HEK293 (cell line): Measurements from ENCODE around the gene EIF2B5.

ENCODE experiments used
- CTCF ChIA-PET: fragments of 350-600 bp; formaldehyde crosslinking; extraction: SDS; loops from one replicate; lab custom pipeline; 2021; ENCODE audit warnings: antibody characterized with exemption; lab: Yijun Ruan, JAX
- POLR2A ChIA-PET: fragments of 300-600 bp; formaldehyde crosslinking; extraction: SDS; loops from one replicate; lab custom pipeline; 2020; ENCODE audit warnings: antibody characterized with exemption, inconsistent platforms; lab: Yijun Ruan, JAX
- H3K27ac ChIP-seq: fragments of 200-500 bp; sonication (Bioruptor generic); 2 replicates; pipeline ENCODE4 v1.5.1; 2014; ENCODE audit warnings: low read depth, low read length, control low read depth, inconsistent platforms; ENCODE audit errors: extremely low read depth
- H3K36me3 ChIP-seq, 2 experiments: fragments of 200-500 bp in 1 of 2; sonication (Bioruptor generic) in 1 of 2; 1 replicate in 1 of 2; 2 replicates in 1 of 2; pipeline ENCODE4 v1.5.1; 2014 to 2017; ENCODE audit warnings: inconsistent platforms in 2 of 2, low read length in 2 of 2; ENCODE audit not compliant: control insufficient read depth in 2 of 2, insufficient read depth in 1 of 2
- H3K4me1 ChIP-seq: fragments of 200-500 bp; sonication (Bioruptor generic); 2 replicates; pipeline ENCODE4 v1.5.1; 2014; ENCODE audit warnings: mild to moderate bottlenecking, low read length, inconsistent platforms; ENCODE audit not compliant: control insufficient read depth, insufficient read depth
- H3K4me3 ChIP-seq: 2 replicates; pipeline ENCODE4 v1.5.1; 2011; ENCODE audit warnings: low read depth, mild to moderate bottlenecking, control low read depth, low read length, moderate library complexity
- H3K9me3 ChIP-seq: fragments of 200-500 bp; sonication (Bioruptor generic); 2 replicates; pipeline ENCODE4 v1.5.1; 2014; ENCODE audit warnings: low read depth, low read length, inconsistent platforms; ENCODE audit not compliant: control insufficient read depth, insufficient read depth
- CTCF ChIP-seq: fragments of 450-650 bp; formaldehyde crosslinking; IDR thresholded peaks from 2 replicates; pipeline ENCODE4 v1.5.1; 2016; ENCODE audit warnings: missing biosample characterization, missing genetic modification characterization
- IKZF3 ChIP-seq: fragments of 450-650 bp; IDR thresholded peaks from 2 replicates; pipeline ENCODE4 v1.5.0; 2018; ENCODE audit warnings: missing biosample characterization, mild to moderate bottlenecking, missing genetic modification characterization, moderate library complexity
- KLF8 ChIP-seq: fragments of 450-650 bp; formaldehyde crosslinking; IDR thresholded peaks from 2 replicates; pipeline ENCODE4 v1.5.1; 2016; ENCODE audit warnings: missing biosample characterization, missing genetic modification characterization
- PRDM1 ChIP-seq: fragments of 450-650 bp; formaldehyde crosslinking; IDR thresholded peaks from 2 replicates; pipeline ENCODE4; 2016; ENCODE audit warnings: missing biosample characterization, missing genetic modification characterization
- PRDM10 ChIP-seq: fragments of 450-650 bp; formaldehyde crosslinking; IDR thresholded peaks from 2 replicates; pipeline ENCODE4 v1.5.1; 2016; ENCODE audit warnings: missing biosample characterization, missing genetic modification characterization
- REST ChIP-seq: fragments of 450-650 bp; formaldehyde crosslinking; IDR thresholded peaks from 2 replicates; pipeline ENCODE4 v1.5.1; 2016; ENCODE audit warnings: missing biosample characterization, missing genetic modification characterization
- SP2 ChIP-seq: fragments of 450-650 bp; formaldehyde crosslinking; IDR thresholded peaks from 2 replicates; pipeline ENCODE4 v1.5.1; 2016; ENCODE audit warnings: missing biosample characterization, missing genetic modification characterization
- SP3 ChIP-seq: fragments of 450-650 bp; formaldehyde crosslinking; IDR thresholded peaks from 2 replicates; pipeline ENCODE4 v1.5.1; 2016; ENCODE audit warnings: missing biosample characterization, missing genetic modification characterization
- SP7 ChIP-seq: fragments of 450-650 bp; formaldehyde crosslinking; IDR thresholded peaks from 2 replicates; pipeline ENCODE4 v1.5.1; 2016; ENCODE audit warnings: missing biosample characterization, missing genetic modification characterization
- ZBTB48 ChIP-seq: fragments of 450-650 bp; formaldehyde crosslinking; IDR thresholded peaks from 2 replicates; pipeline ENCODE4 v1.5.1; 2016; ENCODE audit warnings: missing biosample characterization, missing genetic modification characterization
- ZFHX2 ChIP-seq: fragments of 450-650 bp; formaldehyde crosslinking; conservative IDR thresholded peaks from 2 replicates; pipeline ENCODE4 v1.5.1; 2016; ENCODE audit warnings: missing biosample characterization, missing genetic modification characterization
- ZFP37 ChIP-seq: fragments of 450-650 bp; formaldehyde crosslinking; IDR thresholded peaks from 2 replicates; pipeline ENCODE4 v1.5.1; 2016; ENCODE audit warnings: missing biosample characterization, missing genetic modification characterization
- ZNF112 ChIP-seq: fragments of 450-650 bp; formaldehyde crosslinking; IDR thresholded peaks from 2 replicates; pipeline ENCODE4 v1.5.0; 2017; ENCODE audit warnings: missing biosample characterization, missing genetic modification characterization
- ZNF121 ChIP-seq: fragments of 450-650 bp; formaldehyde crosslinking; IDR thresholded peaks from 2 replicates; pipeline ENCODE4 v1.5.1; 2016; ENCODE audit warnings: missing biosample characterization, missing genetic modification characterization
- ZNF155 ChIP-seq: fragments of 450-650 bp; formaldehyde crosslinking; IDR thresholded peaks from 2 replicates; pipeline ENCODE4 v1.5.1; 2016; ENCODE audit warnings: missing biosample characterization, missing genetic modification characterization
- ZNF175 ChIP-seq: fragments of 450-650 bp; formaldehyde crosslinking; IDR thresholded peaks from 2 replicates; pipeline ENCODE4 v1.5.1; 2016; ENCODE audit warnings: missing biosample characterization, missing genetic modification characterization
- ZNF266 ChIP-seq: fragments of 450-650 bp; formaldehyde crosslinking; IDR thresholded peaks from 2 replicates; pipeline ENCODE4 v1.5.1; 2016; ENCODE audit warnings: missing biosample characterization, missing genetic modification characterization, low read depth
- ZNF394 ChIP-seq: fragments of 450-650 bp; formaldehyde crosslinking; IDR thresholded peaks from 2 replicates; pipeline ENCODE4 v1.5.1; 2016; ENCODE audit warnings: missing biosample characterization, missing genetic modification characterization, mild to moderate bottlenecking, moderate library complexity, borderline replicate concordance
- ZNF501 ChIP-seq: fragments of 450-650 bp; formaldehyde crosslinking; IDR thresholded peaks from 2 replicates; pipeline ENCODE4 v1.5.1; 2016; ENCODE audit warnings: missing biosample characterization, missing genetic modification characterization
- ZNF544 ChIP-seq: fragments of 450-650 bp; formaldehyde crosslinking; IDR thresholded peaks from 2 replicates; pipeline ENCODE4 v1.5.0; 2017; ENCODE audit warnings: missing biosample characterization, missing genetic modification characterization
- ZNF580 ChIP-seq: fragments of 450-650 bp; formaldehyde crosslinking; IDR thresholded peaks from 2 replicates; pipeline ENCODE4 v1.5.1; 2016; ENCODE audit warnings: missing biosample characterization, missing genetic modification characterization
- ZNF654 ChIP-seq: fragments of 450-650 bp; formaldehyde crosslinking; IDR thresholded peaks from 2 replicates; pipeline ENCODE4 v1.5.1; 2016; ENCODE audit warnings: low read depth, missing biosample characterization, missing genetic modification characterization
- ZSCAN4 ChIP-seq: fragments of 450-650 bp; formaldehyde crosslinking; IDR thresholded peaks from 2 replicates; pipeline ENCODE4 v1.5.1; 2017; ENCODE audit warnings: missing biosample characterization, missing genetic modification characterization
- ZXDB ChIP-seq: fragments of 450-650 bp; formaldehyde crosslinking; IDR thresholded peaks from 2 replicates; pipeline ENCODE4 v1.5.1; 2016; ENCODE audit warnings: missing biosample characterization, missing genetic modification characterization

Gene EIF2B5

GRCh38 chr3:184135149-184135910, at the start of gene EIF2B5:
EIF2B5 (plus strand) TSS chr3:184135358; CDS start chr3:184135386, 28 bp downstream.
- peak within 1 kb of the TSS; percentile 89 for H3K4me3 ChIP-seq
- H3K9me3 ChIP-seq: no peaks in the 10 kb centered on the region
- peak within 1 kb of the TSS; percentile 47; the same call in 1 of the 2 replicates for H3K27ac ChIP-seq
- ChIA-PET POLR2A (interaction anchor here (0.6 to 2.7 kb wide), 8 partner anchors 9 to 117 kb away, joined by 3 to 8 read pairs (median 5); partner anchors contain the start of genes ABCC5, ABCF3, AP2M1 and DVL3), CTCF (interaction anchor here (0.9 to 1.5 kb wide), 3 partner anchors 95 to 240 kb away, joined by 3 read pairs; no protein-coding TSS in a partner anchor)
- H3K36me3 ChIP-seq: peaks cover 0 to 28% of the 10 kb centered on the region in 2 experiments; a peak in 2 of 3 replicates
- H3K4me1 ChIP-seq: peaks cover 6% of the 10 kb centered on the region; the same call in 1 of the 2 replicates
- TF ChIP-seq SP2 (tag by site-specific recombination) (peak; percentile 49), ZBTB48 (peak; percentile 63), ZNF544 (tag by site-specific recombination) (no peak), ZFP37 (tag by site-specific recombination) (peak; percentile 90), ZNF121 (tag by site-specific recombination) (no peak), ZNF394 (tag by site-specific recombination) (peak; percentile 65; the same call in 1 of the 2 replicates), ZNF112 (tag by site-specific recombination) (no peak), IKZF3 (tag by site-specific recombination) (peak; percentile 73), ZNF266 (tag by site-specific recombination) (no peak), PRDM1 (tag by site-specific recombination) (no peak), ZNF580 (tag by site-specific recombination) (0 out of 2 replicates have a peak, but pooled peaks have one; percentile 55), REST (tag by site-specific recombination) (peak; percentile 22; the same call in 1 of the 2 replicates), SP3 (tag by site-specific recombination) (peak; percentile 37; the same call in 1 of the 2 replicates), ZFHX2 (tag by site-specific recombination) (no peak), ZSCAN4 (tag by site-specific recombination) (peak; percentile 55), KLF8 (tag by site-specific recombination) (peak; percentile 55; the same call in 1 of the 2 replicates), ZXDB (tag by site-specific recombination) (peak; percentile 91), SP7 (tag by site-specific recombination) (peak; percentile 84), ZNF654 (tag by site-specific recombination) (no peak), PRDM10 (tag by site-specific recombination) (peak; percentile 90), ZNF501 (tag by site-specific recombination) (peak; percentile 82), ZNF155 (tag by site-specific recombination) (no peak), CTCF (tag by site-specific recombination) (peak; percentile 83), ZNF175 (tag by site-specific recombination) (no peak)
